OCI-LY7 (cell line): ENCODE results near the gene LTBP2. TPM values are rescaled to one million over a fixed set of nuclear protein-coding genes. Genes with fewer than 3 reads are reported as not detected.

Source experiments
- BruUV-seq: library from RNA; stranded (reverse); fragments of 400-500 nt; replicated peaks from 2 replicates; lab custom pipeline; 2021; lab: Mats Ljungman, UMichigan
- CTCF ChIA-PET: fragments of 300-600 bp; sonication (Branson Sonifier 250); formaldehyde crosslinking; loops from one replicate; lab custom pipeline; 2022; ENCODE audit warnings: antibody characterized with exemption; ENCODE audit not compliant: unreplicated experiment; lab: Charles Lee
- POLR2A ChIA-PET: fragments of 300-600 bp; sonication (Branson Sonifier 250); formaldehyde crosslinking; loops from one replicate; lab custom pipeline; 2022; ENCODE audit warnings: antibody characterized with exemption; lab: Charles Lee
- DNase-seq: peaks from one replicate; pipeline ENCODE4 v3.0.0-alpha.2; 2015; ENCODE audit warnings: low spot score
- H2AFZ ChIP-seq: fragments of 200-600 bp; sonication (generic), shearing (Covaris generic); 2 replicates; pipeline ENCODE4 v1.6.1; 2014; ENCODE audit warnings: mild to moderate bottlenecking, antibody characterized with exemption, low read length, moderate library complexity
- H3K27ac ChIP-seq: fragments of 200-600 bp; sonication (generic); 2 replicates; pipeline ENCODE4 v1.5.1; 2014; ENCODE audit warnings: mixed run types, low read depth, mild to moderate bottlenecking, moderate library complexity, low read length, inconsistent platforms; ENCODE audit not compliant: poor library complexity, severe bottlenecking
- H3K36me3 ChIP-seq: fragments of 200-600 bp; sonication (generic); 2 replicates; pipeline ENCODE4 v1.6.1; 2014; ENCODE audit warnings: mild to moderate bottlenecking, antibody characterized with exemption, low read length, moderate library complexity, mixed read lengths; ENCODE audit not compliant: insufficient read depth
- H3K4me1 ChIP-seq: fragments of 200-600 bp; sonication (generic); 2 replicates; pipeline ENCODE4 v1.5.1; 2014; ENCODE audit warnings: mild to moderate bottlenecking, low read length; ENCODE audit not compliant: insufficient read depth, poor library complexity, severe bottlenecking
- H3K4me2 ChIP-seq: fragments of 200-600 bp; sonication (generic); 2 replicates; pipeline ENCODE4 v1.6.1; 2014; ENCODE audit warnings: mild to moderate bottlenecking, low read length
- H3K4me3 ChIP-seq: fragments of 200-600 bp; sonication (generic); 2 replicates; pipeline ENCODE4 v1.5.1; 2014; ENCODE audit warnings: mild to moderate bottlenecking, low read depth, low read length; ENCODE audit not compliant: poor library complexity, severe bottlenecking
- H3K79me2 ChIP-seq: fragments of 200-600 bp; sonication (generic); 2 replicates; pipeline ENCODE4 v1.6.1; 2016; ENCODE audit warnings: low read depth, mild to moderate bottlenecking, low read length, moderate library complexity, mixed read lengths; ENCODE audit not compliant: insufficient read depth
- H3K9me2 ChIP-seq: fragments of 200-600 bp; sonication (generic); 2 replicates; pipeline ENCODE4 v1.6.1; 2016; ENCODE audit warnings: mild to moderate bottlenecking, low read length, mixed read lengths; ENCODE audit not compliant: insufficient read depth
- H3K9me3 ChIP-seq: fragments of 200-600 bp; sonication (generic); 2 replicates; pipeline ENCODE4 v1.6.1; 2014; ENCODE audit warnings: mild to moderate bottlenecking, mixed run types, low read length, mixed read lengths
- H4K20me1 ChIP-seq: fragments of 200-600 bp; sonication (generic); 2 replicates; pipeline ENCODE4 v1.6.1; 2014; ENCODE audit warnings: mild to moderate bottlenecking, antibody characterized with exemption, low read length, moderate library complexity, mixed read lengths; ENCODE audit not compliant: insufficient read depth
- CTCF ChIP-seq: fragments of 200-600 bp; sonication (generic); conservative IDR thresholded peaks from 2 replicates; pipeline ENCODE4 v1.5.1; 2014; ENCODE audit warnings: mild to moderate bottlenecking, antibody characterized with exemption, low read length, moderate library complexity, mixed read lengths
- EZH2phosphoT487 ChIP-seq: fragments of 200-600 bp; sonication (generic); IDR thresholded peaks from 2 replicates; pipeline ENCODE4 v1.6.1; 2018; ENCODE audit warnings: low read depth, borderline replicate concordance, mild to moderate bottlenecking, mixed run types, antibody characterized with exemption, low read length, moderate library complexity, mixed read lengths
- intact Hi-C: fragments of 100-400 bp; cut with micrococcal nuclease; formaldehyde crosslinking; loops from one replicate; pipeline ENCODE4 v1.10.0; 2022; ENCODE audit not compliant: unreplicated experiment
- total RNA-seq, 2 experiments: library from RNA; depleted of rRNA in 1 of 2; stranded (reverse); fragments of >200 nt in 1 of 2; shearing (Covaris generic) in 1 of 2; gene quantifications; 2 replicates each; pipeline ENCODE4 v1.2.3, GENCODE V29; 2014 to 2022

The LTBP2 gene
- total RNA-seq, 2 experiments from 2014 or later: 0.15 to 0.25 TPM

- Histone ChIP-seq H3K36me3 (no peaks in the 10 kb centered on the region), H3K4me1 (no peaks in the 10 kb centered on the region), H3K27ac (no peak overlapping the region), H3K79me2 (no peaks in the 10 kb centered on the region), H2AFZ (no peak overlapping the region), H3K9me3 (no peaks in the 10 kb centered on the region), H3K9me2 (no peaks in the 10 kb centered on the region), H3K4me2 (no peak overlapping the region), H4K20me1 (no peaks in the 10 kb centered on the region), H3K4me3 (no peak overlapping the region)
- POLR2A ChIA-PET: interaction anchor here (1.2 kb wide), 1 partner anchor 12 kb away, joined by 3 read pairs; no protein-coding TSS in a partner anchor
- CTCF ChIA-PET: no interaction called here
- no peak for TF ChIP-seq CTCF
- no peak for TF ChIP-seq EZH2phosphoT487
- BruUV-seq: no TSS peak
- intact Hi-C loops: no loop called here
- no peak for DNase-seq
These were observed 48.8 kb downstream of the LTBP2 start for GRCh38 chr14:74563233-74563585.

- Histone ChIP-seq H2AFZ (no peak overlapping the region), H3K79me2 (no peaks in the 10 kb centered on the region), H3K27ac (no peak overlapping the region), H3K4me1 (no peaks in the 10 kb centered on the region), H3K4me2 (no peak overlapping the region), H3K36me3 (no peaks in the 10 kb centered on the region), H3K9me2 (no peaks in the 10 kb centered on the region), H3K4me3 (no peak overlapping the region), H4K20me1 (no peaks in the 10 kb centered on the region), H3K9me3 (no peaks in the 10 kb centered on the region)
- BruUV-seq: no TSS peak
- TF ChIP-seq EZH2phosphoT487 (no peak), CTCF (no peak)
- POLR2A ChIA-PET: interaction anchor here (1.2 kb wide), 1 partner anchor 12 kb away, joined by 3 read pairs; no protein-coding TSS in a partner anchor
- intact Hi-C loops: no loop called here
- no peak for DNase-seq
- CTCF ChIA-PET: no interaction called here
These were observed 49.4 kb downstream of the LTBP2 start for GRCh38 chr14:74562515-74563232.

- TF ChIP-seq EZH2phosphoT487 (no peak), CTCF (no peak)
- Histone ChIP-seq H3K9me2 (no peaks in the 10 kb centered on the region), H4K20me1 (no peaks in the 10 kb centered on the region), H3K4me1 (peaks cover 2% of the 10 kb centered on the region), H2AFZ (no peak overlapping the region), H3K36me3 (no peaks in the 10 kb centered on the region), H3K79me2 (no peaks in the 10 kb centered on the region), H3K9me3 (no peaks in the 10 kb centered on the region), H3K4me3 (no peak overlapping the region), H3K4me2 (no peak overlapping the region), H3K27ac (no peak overlapping the region)
- POLR2A ChIA-PET: interaction anchor here (1.2 kb wide), 1 partner anchor 16 kb away, joined by 4 read pairs; no protein-coding TSS in a partner anchor
- no peak for DNase-seq
- CTCF ChIA-PET: no interaction called here
- no TSS peak for BruUV-seq
- intact Hi-C loops: no loop called here
These were observed 53.4 kb downstream of the LTBP2 start for GRCh38 chr14:74558655-74559054.
